Stimulated activated effector memory CD8-positive, alpha-beta T cell treated with anti-CD3 and anti-CD28 coated beads, Interleukin-12 subunit alpha, Interleukin-12 subunit beta, amount 100 ng/mL, for 72 hours (primary cell): ENCODE results near the gene PTCH1.
A peak's percentile ranks its signal among the peaks of the same experiment; 100 is the strongest.

ENCODE experiments used
- ATAC-seq: fragments of 150-1000 bp; cut with Tn5 transposase; 2 replicates; pipeline ENCODE4 v1.10.0; 2021
- DNase-seq, 2 donors: peaks; one replicate each; pipeline ENCODE4 v3.0.0; 2021 to 2022; ENCODE audit warnings: low spot score in 2 of 2
- H3K27ac Mint-ChIP-seq: one replicate; pipeline ENCODE4 v1.8.0; 2022; ENCODE audit warnings: mild to moderate bottlenecking, mixed read lengths
- H3K36me3 Mint-ChIP-seq: one replicate; pipeline ENCODE4 v1.8.0; 2022; ENCODE audit warnings: mild to moderate bottlenecking, mixed read lengths
- H3K4me1 Mint-ChIP-seq: one replicate; pipeline ENCODE4 v1.8.0; 2022; ENCODE audit warnings: mixed read lengths
- H3K4me3 Mint-ChIP-seq: one replicate; pipeline ENCODE4 v1.8.0; 2022; ENCODE audit warnings: mild to moderate bottlenecking, mixed read lengths
- H3K9me3 Mint-ChIP-seq: one replicate; pipeline ENCODE4 v1.8.0; 2022; ENCODE audit warnings: mixed read lengths

Gene PTCH1

GRCh38 chr9:95433096-95433819, 83.5 kb downstream of the PTCH1 start:
- Mint-ChIP-seq H3K36me3 (no peaks in the 10 kb centered on the region), H3K4me1 (peaks cover 21% of the 10 kb centered on the region), H3K9me3 (peaks cover 2% of the 10 kb centered on the region), H3K4me3 (no peak overlapping the region), H3K27ac (no peak overlapping the region)
- no peak for DNase-seq
- no peak for ATAC-seq

GRCh38 chr9:95431286-95431685, 85.5 kb downstream of the PTCH1 start:
- Mint-ChIP-seq H3K9me3 (peaks cover 2% of the 10 kb centered on the region), H3K4me3 (no peak overlapping the region), H3K27ac (no peak overlapping the region), H3K36me3 (no peaks in the 10 kb centered on the region), H3K4me1 (peaks cover 20% of the 10 kb centered on the region)
- ATAC-seq (no peak), DNase-seq (no peak)

- Mint-ChIP-seq H3K36me3 (no peaks in the 10 kb centered on the region), H3K9me3 (peaks cover 2% of the 10 kb centered on the region), H3K4me3 (no peak overlapping the region), H3K4me1 (peaks cover 18% of the 10 kb centered on the region), H3K27ac (no peak overlapping the region)
- no peak for ATAC-seq
- no peak for DNase-seq
Observed at GRCh38 chr9:95429948-95430620, 86.7 kb downstream of the PTCH1 start.

- Mint-ChIP-seq H3K36me3 (no peaks in the 10 kb centered on the region), H3K9me3 (peaks cover 2% of the 10 kb centered on the region), H3K4me1 (peaks cover 9% of the 10 kb centered on the region), H3K27ac (no peak overlapping the region), H3K4me3 (no peak overlapping the region)
- DNase-seq (no peak), ATAC-seq (no peak)
Observed at GRCh38 chr9:95429096-95429495, 87.7 kb downstream of the PTCH1 start.

GRCh38 chr9:95425910-95426551, 90.7 kb downstream of the PTCH1 start:
- peak overlapping the region; percentile 76 for H3K27ac Mint-ChIP-seq
- H3K9me3 Mint-ChIP-seq, result peaks cover 16% of the 10 kb centered on the region

GRCh38 chr9:95422650-95423049, 94.1 kb downstream of the PTCH1 start:
- ATAC-seq (no peak), DNase-seq (no peak)
- peaks cover 6% of the 10 kb centered on the region for H3K36me3 Mint-ChIP-seq
- peaks cover 14% of the 10 kb centered on the region for H3K9me3 Mint-ChIP-seq
- no peak overlapping the region for H3K4me3 Mint-ChIP-seq
- no peak overlapping the region for H3K27ac Mint-ChIP-seq
- peaks cover 9% of the 10 kb centered on the region for H3K4me1 Mint-ChIP-seq

More at GRCh38 chr9:95425910-95426551, 90.7 kb downstream of the PTCH1 start:
- Mint-ChIP-seq H3K36me3 (peaks cover 6% of the 10 kb centered on the region), H3K4me1 (peaks cover 9% of the 10 kb centered on the region), H3K4me3 (peak overlapping the region; percentile 68)
- ATAC-seq (no peak), DNase-seq (peak in 1 of 2 donors; percentile 34)

GRCh38 chr9:95420518-95420917, 96.3 kb downstream of the PTCH1 start:
- DNase-seq (no peak), ATAC-seq (no peak)
- H3K9me3 Mint-ChIP-seq, result peaks cover 14% of the 10 kb centered on the region
- no peak overlapping the region for H3K4me3 Mint-ChIP-seq
- H3K27ac Mint-ChIP-seq, result no peak overlapping the region
- peaks cover 6% of the 10 kb centered on the region for H3K36me3 Mint-ChIP-seq
- peaks cover under 1% of the 10 kb centered on the region for H3K4me1 Mint-ChIP-seq

GRCh38 chr9:95419444-95419843, 97.3 kb downstream of the PTCH1 start:
- Mint-ChIP-seq H3K27ac (no peak overlapping the region), H3K4me3 (no peak overlapping the region), H3K9me3 (peaks cover 14% of the 10 kb centered on the region), H3K4me1 (no peaks in the 10 kb centered on the region), H3K36me3 (peaks cover 6% of the 10 kb centered on the region)
- no peak for DNase-seq
- ATAC-seq, result no peak

GRCh38 chr9:95415158-95415557, 101.6 kb downstream of the PTCH1 start:
- no peaks in the 10 kb centered on the region for H3K4me1 Mint-ChIP-seq
- H3K9me3 Mint-ChIP-seq, result no peaks in the 10 kb centered on the region
- ATAC-seq (no peak), DNase-seq (no peak)
- no peak overlapping the region for H3K4me3 Mint-ChIP-seq
- H3K36me3 Mint-ChIP-seq, result no peaks in the 10 kb centered on the region
- no peak overlapping the region for H3K27ac Mint-ChIP-seq

GRCh38 chr9:95413793-95414192, 103.0 kb downstream of the PTCH1 start:
- Mint-ChIP-seq H3K9me3 (no peaks in the 10 kb centered on the region), H3K4me3 (no peak overlapping the region), H3K4me1 (no peaks in the 10 kb centered on the region), H3K27ac (no peak overlapping the region), H3K36me3 (no peaks in the 10 kb centered on the region)
- ATAC-seq (no peak), DNase-seq (no peak)

GRCh38 chr9:95411054-95411892, 105.5 kb downstream of the PTCH1 start:
- Mint-ChIP-seq H3K4me1 (no peaks in the 10 kb centered on the region), H3K9me3 (no peaks in the 10 kb centered on the region), H3K27ac (no peak overlapping the region), H3K4me3 (no peak overlapping the region), H3K36me3 (no peaks in the 10 kb centered on the region)
- DNase-seq, result no peak
- ATAC-seq, result no peak

GRCh38 chr9:95409650-95410426, 106.9 kb downstream of the PTCH1 start:
- Mint-ChIP-seq H3K36me3 (no peaks in the 10 kb centered on the region), H3K9me3 (no peaks in the 10 kb centered on the region), H3K27ac (no peak overlapping the region), H3K4me3 (no peak overlapping the region), H3K4me1 (no peaks in the 10 kb centered on the region)
- DNase-seq (no peak), ATAC-seq (no peak)

- Mint-ChIP-seq H3K4me1 (no peaks in the 10 kb centered on the region), H3K4me3 (no peak overlapping the region), H3K27ac (no peak overlapping the region), H3K36me3 (no peaks in the 10 kb centered on the region), H3K9me3 (no peaks in the 10 kb centered on the region)
- ATAC-seq (no peak), DNase-seq (no peak)
Observed at GRCh38 chr9:95407524-95407923, 109.2 kb downstream of the PTCH1 start.

GRCh38 chr9:95406121-95406520, 110.7 kb downstream of the PTCH1 start:
- no peaks in the 10 kb centered on the region for H3K4me1 Mint-ChIP-seq
- no peaks in the 10 kb centered on the region for H3K36me3 Mint-ChIP-seq
- no peak overlapping the region for H3K27ac Mint-ChIP-seq
- no peak overlapping the region for H3K4me3 Mint-ChIP-seq
- DNase-seq, result no peak
- ATAC-seq, result no peak
- H3K9me3 Mint-ChIP-seq, result no peaks in the 10 kb centered on the region
